Measurements from ENCODE around the gene EMX2.
"Not testable (repeated sequence)": the region's sequence is repeated elsewhere in the genome, so short reads cannot be mapped to it uniquely, and the experiment has no call there.

Gene EMX2

DNA sequence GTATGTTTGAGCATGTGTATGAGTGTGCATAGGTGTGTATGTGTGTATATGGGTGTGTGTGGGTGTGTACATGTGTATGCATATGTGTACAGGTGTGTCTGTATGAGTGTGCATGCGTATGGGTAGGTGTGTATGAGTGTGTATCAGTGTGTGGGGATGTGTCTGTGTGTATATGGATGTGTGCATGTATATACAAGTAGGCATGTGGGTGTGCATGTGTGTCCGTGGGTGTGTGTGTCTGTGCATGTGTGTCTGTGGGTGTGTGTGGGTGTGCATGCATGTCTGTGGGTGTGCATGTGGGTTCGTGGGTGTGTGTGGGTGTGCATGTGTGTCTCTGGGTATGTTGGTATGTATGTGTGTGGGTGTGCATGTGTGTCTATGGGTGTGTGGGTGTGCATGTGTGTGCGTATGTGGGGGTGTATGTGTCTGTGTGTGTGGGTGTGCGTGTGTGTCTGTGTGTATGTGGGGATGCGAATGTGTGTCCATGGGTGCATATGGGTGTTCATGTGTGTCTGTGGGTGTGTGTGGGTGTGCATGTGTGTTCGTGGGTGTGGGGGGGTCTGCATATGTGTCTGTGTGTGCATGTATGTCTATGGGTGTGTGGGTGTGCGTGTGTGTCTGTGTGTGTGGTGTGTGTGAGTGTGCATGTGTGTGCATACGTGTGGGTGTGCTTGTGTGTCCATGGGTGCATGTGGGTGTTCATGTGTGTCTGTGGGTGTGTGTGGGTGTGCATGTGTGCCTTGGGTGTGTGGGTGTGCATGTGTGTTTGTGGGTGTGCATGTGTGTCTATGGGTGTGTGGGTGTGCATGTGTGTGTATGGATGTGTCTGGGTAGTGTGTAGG, 20.6 kb downstream of the EMX2 start:
- DNase-seq: no peak

DNA sequence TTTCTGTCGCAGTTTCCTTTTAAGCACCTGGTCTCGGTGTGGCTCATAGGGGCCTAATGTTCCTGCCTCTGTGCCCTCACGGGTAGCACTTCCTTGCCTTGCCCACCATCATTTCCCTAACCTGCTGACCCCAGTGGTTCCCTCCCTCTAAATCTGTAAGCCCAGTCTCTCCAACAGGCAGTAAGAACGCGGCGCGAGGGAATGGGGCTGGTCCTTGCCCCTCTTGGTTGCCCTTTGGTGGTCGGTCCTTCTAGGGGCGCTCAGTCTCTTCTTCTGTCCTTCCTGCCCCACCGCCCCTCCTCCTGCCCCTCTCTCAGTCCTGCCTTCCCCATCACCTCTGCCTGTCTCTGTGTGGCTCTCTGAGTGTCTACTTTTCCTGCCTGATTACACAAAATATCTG, 21.2 kb downstream of the EMX2 start:
- DNase-seq: no peak

DNA sequence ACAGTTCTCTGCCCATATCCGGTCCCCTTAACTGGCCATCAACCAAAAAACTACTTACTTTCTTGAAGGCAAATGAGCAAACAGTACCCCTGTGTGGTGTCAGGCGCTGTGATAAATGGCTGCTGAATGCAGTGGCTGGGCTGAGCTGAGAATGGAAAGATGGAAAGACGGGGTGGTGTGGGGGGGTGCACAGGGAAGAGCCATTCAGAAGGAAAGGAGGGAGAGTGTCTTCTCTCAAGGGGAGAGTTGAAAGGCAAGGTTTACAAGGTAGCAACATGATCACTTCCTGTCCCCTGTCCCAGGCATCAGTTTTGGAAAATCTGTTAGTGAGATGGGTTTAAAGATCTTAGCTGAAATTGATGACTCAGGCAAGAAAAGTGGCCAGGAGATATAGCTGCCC, 22.5 kb downstream of the EMX2 start:
- no peak for DNase-seq

DNA sequence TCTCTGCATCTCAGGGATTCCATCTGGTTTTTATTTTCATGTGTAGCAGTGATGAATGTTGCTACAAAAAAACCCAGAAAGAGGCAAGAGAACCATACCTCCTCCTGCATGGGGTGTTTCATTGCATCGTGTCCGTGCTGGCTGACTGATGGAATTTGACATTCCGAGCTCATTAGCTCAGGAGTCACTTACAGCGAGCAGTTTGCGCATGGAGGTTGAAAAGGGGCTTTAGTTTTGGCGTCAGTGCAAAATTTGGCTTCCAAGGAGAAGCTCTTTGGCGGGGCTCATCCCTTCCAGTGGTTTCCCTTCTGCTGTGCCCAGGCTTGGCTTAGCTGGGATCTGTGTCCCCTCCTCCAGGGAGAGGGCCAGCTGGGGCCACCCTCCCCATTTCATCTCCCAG, 25.8 kb downstream of the EMX2 start:
- DNase-seq: no peak

DNA sequence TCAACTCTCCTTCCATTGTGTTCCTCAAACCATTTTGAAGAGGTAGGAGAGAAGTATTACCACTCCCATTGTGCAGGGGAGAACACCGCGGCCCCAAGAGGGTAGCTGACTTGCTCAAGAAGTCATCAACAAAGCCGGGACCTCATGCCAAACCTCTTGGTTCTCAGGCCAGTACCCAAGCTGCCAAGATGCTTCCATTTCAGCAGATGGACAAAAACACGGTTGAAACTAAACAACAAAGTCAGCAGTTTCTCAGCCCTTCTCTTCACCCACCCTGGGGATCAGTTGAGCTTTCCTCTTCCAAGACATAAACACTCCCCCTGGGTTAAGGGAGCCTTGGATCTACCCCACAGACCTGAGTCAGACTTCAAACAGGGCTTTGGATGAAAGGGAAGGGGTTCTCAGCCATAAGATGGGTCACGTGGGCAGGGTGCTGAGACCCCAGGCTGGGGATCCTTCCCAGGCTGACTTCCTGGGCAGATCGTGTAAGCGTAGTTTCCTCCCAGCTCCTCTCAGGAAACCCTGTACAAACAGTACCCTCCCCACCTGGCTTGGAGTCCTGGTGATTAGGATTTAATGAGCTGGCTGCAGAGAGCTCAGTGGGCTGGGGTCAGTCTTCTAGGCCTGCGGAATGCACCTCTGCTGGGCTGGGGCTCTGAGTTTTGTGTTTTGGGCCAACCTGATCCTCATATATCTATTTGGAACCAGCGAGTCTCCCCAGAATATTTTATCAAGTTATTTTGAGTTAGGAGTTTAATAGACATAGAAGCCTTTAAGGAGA, 27.3 kb downstream of the EMX2 start:
- no peak for DNase-seq

DNA sequence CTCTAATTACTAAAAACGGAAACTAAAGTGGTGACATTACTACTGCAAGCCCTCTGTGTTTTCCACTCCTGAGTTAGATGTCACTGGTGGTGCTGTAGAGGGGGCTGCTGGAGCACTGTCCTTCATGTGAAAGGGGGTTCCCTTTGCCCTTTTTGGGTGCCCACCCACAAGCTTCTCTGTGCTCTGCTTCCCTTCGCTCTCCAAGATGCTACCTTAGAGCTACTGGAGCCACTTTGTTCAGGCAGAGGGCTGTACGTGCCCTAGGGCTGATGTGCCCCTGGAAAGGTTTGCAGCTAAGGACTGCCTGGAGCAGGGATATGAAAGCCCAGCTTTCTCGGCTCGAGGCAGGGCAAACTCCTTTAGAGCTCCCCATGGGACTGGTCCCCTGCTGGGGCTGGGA, 28.3 kb downstream of the EMX2 start:
- no peak for DNase-seq

DNA sequence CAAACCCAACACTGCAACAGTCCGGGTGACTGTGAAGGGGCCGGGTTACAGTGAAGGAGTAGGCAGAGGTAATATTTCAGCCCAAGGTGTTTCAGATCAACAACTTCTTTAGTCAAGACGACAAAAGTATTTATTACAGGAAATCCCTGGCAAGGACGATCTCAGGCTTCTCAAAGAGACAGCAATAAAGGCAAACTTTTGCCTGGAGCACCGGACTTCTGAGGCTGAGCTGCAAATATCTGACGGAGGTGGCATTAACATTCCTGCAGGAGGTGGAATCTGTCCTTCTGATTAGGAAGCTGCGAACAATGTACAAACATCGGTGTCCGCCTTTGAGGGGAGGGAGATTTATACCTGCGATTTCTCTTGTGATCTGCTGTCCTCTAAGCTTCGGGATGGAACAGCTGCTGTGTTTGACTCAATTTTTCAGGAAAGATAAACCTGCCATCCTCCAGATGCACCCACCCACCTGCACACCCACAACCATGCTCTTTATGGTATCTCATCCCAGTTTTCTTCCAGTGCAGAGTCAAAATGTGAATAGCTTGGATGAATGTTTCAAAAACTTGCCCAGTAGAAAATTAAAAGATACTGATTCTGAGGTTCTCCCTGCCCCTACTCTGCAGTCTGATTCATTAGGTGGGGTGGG, 32.1 kb downstream of the EMX2 start:
- no peak for DNase-seq

DNA sequence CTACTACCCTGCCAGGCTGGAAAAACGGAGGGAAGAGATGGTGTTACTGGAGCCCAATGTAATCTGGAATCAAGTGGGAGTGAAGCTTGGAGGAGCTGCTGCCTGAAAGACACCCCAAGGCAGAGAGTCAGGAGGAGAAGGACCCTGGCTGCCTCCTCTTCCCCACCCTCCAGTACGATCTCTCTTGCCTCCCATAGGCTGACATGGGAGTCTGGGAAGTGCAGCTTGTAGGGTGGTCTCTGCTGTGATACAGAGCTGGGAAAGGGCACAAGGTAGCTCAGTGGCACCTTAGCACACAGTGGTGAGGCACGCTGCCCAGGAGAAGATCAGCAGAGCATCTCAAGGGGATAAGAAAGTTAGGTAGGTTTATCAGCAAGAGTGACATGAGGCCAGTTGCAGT, 35.9 kb downstream of the EMX2 start:
- no peak for DNase-seq

DNA sequence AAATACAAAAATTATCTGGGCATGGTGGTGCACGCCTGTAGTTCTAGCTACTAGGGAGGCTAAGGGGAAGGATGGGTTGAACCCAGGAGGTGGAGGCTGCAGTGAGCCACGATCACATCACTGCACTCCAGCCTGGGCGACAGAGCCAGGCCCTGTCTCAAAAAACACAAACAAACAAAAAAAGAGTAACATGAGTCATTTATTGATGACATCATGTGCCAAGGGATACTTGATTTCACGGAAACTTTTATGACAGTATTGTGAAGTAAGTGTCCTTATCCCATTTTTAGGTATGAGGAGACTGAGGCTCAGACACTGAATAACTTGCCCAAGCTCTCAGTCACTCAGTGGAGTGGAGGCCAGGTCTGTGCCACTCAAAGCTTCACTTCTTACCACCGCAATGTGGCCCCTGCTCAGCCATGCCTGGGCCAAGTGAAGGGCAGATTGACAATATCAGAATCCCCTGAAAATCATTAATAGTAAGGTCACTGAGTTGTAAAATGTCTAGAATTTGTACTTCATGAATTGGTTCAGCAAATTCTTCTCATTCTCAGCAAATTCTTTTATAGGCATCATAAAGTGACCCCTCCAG, 36.5 kb downstream of the EMX2 start:
- no peak for DNase-seq

DNA sequence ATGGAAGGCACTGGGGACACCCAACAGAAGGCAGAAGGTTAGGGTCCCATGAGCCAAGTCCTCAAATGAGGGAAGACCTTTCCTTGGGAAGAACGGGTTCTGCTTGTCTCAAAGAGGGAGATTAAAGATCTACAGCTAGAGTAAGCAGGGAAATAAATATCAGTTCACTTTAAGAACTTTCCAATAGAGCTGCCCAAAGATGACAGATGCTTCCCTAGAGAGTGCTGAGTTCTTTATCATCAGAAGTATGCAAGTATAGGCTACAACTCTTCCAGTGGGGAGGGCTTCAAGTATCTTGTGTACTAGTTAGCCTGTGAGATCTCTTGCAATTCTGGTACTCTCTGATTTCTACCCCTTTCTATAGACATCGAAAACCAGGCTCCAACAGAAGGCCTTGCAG, 39.4 kb downstream of the EMX2 start:
- no peak for DNase-seq

DNA sequence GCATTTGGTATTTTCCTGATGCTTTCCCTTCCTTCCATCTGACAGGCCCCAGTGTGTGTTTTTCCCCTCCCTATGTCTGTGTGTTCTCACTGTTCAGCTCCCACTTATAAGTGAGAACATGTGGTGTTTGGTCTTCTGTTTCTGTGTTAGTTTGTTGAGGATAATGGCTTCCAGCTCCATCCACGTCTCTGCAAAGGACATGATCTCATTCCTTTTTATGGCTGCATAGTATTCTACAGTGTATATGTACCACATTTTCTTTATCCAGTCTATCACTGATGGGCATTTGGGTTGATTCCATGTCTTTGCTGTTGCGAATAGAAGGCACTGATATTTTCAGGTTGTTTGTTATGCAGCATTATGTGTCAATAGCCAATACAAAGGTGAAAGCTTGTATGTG, 42.3 kb downstream of the EMX2 start:
- DNase-seq: not testable (repeated sequence)

DNA sequence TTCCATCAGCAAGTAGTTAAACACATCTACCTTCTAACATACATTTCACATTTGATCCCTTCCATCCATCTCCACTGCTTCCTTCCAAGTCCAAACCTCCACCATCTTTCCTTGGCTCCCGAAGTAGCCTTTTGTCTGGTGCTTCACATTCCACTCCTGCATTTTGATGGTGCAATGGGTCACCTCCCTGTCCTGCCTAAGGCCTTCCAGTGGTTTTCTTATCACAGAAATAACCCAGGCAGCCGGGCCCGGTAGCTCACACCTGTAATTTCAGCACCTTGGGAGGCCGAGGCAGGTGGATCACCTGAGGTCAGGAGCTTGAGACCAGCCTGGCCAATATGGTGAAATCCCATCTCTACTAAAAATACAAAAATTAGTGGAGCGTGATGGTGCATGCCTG, 44.5 kb downstream of the EMX2 start:
- no peak for DNase-seq

DNA sequence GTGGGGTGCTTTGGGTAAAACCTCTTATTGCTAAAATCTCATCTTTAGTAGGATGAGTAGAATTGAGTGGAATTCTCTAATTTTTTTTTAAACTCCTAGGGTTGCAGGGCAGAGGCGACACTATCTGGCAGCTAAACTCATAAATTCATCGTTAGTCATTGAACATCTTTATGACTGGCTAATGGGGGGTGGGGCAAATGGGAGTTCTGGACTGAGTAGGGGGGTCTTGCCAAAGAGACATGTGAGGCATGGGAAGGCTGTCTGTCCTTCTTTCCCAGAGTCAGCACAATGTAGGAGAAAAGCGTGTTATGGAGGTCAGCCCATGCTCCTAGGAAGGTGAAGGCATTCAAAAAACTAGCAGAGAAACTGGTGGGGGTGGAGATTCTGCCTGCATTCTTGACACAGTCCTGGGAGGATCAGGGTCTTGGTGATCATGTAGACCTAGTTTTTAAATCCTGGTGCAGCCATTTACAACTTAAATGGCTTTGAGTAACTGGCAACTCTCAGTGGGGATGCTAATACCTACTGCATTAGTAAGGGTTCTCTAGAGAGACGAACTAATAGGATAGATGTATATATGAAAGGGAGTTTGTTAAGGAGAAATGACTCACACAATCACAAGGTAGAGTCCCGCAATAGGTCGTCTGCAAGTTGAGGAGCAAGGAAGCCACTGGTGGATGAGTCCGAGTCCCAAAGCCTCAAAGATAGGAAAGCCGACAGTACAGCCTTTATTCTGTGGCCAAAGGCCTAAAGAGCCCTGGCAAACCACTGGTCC, 47.7 kb downstream of the EMX2 start:
- DNase-seq: no peak

DNA sequence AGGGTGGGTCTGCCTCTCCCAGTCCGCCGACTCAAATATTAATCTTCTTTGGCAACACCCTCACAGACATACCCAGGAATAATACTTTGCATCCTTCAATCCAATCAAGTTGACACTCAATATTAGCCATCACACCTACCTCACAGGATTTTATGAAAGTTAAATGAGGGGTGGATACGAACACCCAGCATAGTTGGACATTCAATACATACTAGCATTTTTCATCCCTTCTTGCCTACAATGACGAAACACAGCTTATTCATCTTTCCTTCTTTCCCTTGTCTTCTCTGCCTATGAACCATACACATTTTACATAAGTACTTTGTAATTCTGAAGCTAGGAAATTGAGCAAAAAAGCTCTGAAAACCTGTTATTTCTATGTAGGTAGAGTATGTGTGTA, 48.5 kb downstream of the EMX2 start:
- no peak for DNase-seq

DNA sequence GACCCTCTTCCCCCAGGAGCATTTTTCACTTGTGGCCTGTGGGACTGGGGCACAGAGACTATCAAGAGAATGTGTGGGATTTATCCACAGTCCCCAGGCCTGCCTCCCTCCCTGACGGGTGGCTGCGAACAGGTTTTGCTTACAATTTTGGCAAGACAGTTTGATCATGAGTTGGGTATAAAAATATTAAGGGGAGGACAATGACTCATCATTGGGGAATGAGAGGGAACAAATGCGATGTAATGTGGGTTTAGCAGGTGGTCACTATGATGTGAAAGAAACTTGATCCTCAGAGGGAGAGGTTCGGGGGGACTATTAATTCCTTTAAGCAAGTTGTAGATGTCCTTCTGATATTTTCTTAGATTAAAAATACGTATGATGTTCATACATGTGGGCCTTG, 52.2 kb downstream of the EMX2 start:
- DNase-seq: no peak

DNA sequence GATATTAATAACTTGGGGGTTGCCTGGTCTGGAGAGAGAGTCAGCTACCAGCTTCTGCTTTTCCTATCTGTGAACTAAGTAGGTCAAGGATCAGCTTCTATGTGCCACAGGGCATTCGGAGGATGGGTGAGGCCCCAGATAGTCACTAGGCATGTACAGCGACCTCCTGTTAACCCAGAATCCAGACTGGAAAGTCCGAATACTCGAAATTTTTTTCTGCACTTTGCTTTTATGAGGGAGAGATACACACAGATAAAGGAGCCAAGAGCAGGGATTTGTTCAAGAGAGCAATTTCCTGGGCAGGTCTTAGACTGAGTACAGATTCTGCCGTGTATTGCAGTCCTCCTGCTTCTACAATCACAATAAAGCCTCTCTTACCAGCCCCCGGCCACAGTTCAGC, 54.2 kb downstream of the EMX2 start:
- no peak for DNase-seq

DNA sequence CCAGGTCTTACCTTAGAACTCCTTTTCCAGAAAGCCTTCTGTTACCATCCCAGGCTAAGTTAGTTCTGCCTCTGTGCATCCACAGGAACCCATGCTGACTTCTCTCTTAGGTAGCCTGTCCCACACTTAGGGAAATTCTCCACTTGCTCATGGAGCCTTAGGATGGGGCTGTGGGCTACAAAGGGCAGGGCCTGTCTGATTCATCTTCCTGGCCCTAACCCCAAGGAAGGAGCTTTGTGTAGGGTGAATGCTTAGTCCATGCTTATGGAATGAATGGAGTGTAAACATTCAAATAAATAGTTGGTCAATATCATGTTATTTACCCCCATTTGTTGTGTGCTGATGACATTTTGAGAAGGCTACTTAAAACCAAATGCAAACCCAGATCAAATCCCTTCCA, 54.7 kb downstream of the EMX2 start:
- no peak for DNase-seq
